ENCODE measurements around the gene CCDC34. TPM values are rescaled to one million over a fixed set of nuclear protein-coding genes. Genes with fewer than 3 reads are reported as not detected.
"Not testable (repeated sequence)": the region's sequence is repeated elsewhere in the genome, so short reads cannot be mapped to it uniquely, and the experiment has no call there.

Gene CCDC34
- total RNA-seq, 3 donors from 2014 or later: 5.5 to 6.9 (median 6.3) TPM

GRCh38 chr11:27334764-27335163 is 28.3 kb downstream of the CCDC34 start:
- H3K4me1 Mint-ChIP-seq (ENCODE audit: low read depth); H3K4me3 Mint-ChIP-seq; H3K27me3 Mint-ChIP-seq (ENCODE audit: low read depth); DNase-seq; H3K9me3 Mint-ChIP-seq; ATAC-seq; H3K36me3 Mint-ChIP-seq (ENCODE audit: insufficient read depth): not testable (repeated sequence)

- ATAC-seq: no peak
- Mint-ChIP-seq H3K4me1 (ENCODE audit: low read depth) (no peaks in the 10 kb centered on the region), H3K9me3 (no peaks in the 10 kb centered on the region), H3K27me3 (ENCODE audit: low read depth) (no peaks in the 10 kb centered on the region), H3K36me3 (ENCODE audit: insufficient read depth) (peaks cover 2% of the 10 kb centered on the region), H3K4me3 (no peak overlapping the region)
- no peak for DNase-seq
These were observed 31.0 kb downstream of the CCDC34 start for GRCh38 chr11:27331981-27332380.

GRCh38 chr11:27330633-27331270 is 32.3 kb downstream of the CCDC34 start:
- Mint-ChIP-seq H3K4me3 (no peak overlapping the region), H3K27me3 (ENCODE audit: low read depth) (no peaks in the 10 kb centered on the region), H3K36me3 (ENCODE audit: insufficient read depth) (peaks cover 2% of the 10 kb centered on the region), H3K9me3 (no peaks in the 10 kb centered on the region), H3K4me1 (ENCODE audit: low read depth) (no peaks in the 10 kb centered on the region)
- ATAC-seq (no peak), DNase-seq (no peak)

GRCh38 chr11:27329867-27330632 is 33.0 kb downstream of the CCDC34 start:
- no peaks in the 10 kb centered on the region for H3K9me3 Mint-ChIP-seq
- ATAC-seq (no peak), DNase-seq (no peak)
- peaks cover 2% of the 10 kb centered on the region for H3K36me3 Mint-ChIP-seq (ENCODE audit: insufficient read depth)
- H3K27me3 Mint-ChIP-seq (ENCODE audit: low read depth): no peaks in the 10 kb centered on the region
- no peak overlapping the region for H3K4me3 Mint-ChIP-seq
- no peaks in the 10 kb centered on the region for H3K4me1 Mint-ChIP-seq (ENCODE audit: low read depth)

- ATAC-seq: no peak
- Mint-ChIP-seq H3K27me3 (ENCODE audit: low read depth) (no peaks in the 10 kb centered on the region), H3K36me3 (ENCODE audit: insufficient read depth) (peaks cover 2% of the 10 kb centered on the region), H3K4me3 (no peak overlapping the region), H3K4me1 (ENCODE audit: low read depth) (no peaks in the 10 kb centered on the region), H3K9me3 (no peaks in the 10 kb centered on the region)
- DNase-seq: no peak
These were observed 34.4 kb downstream of the CCDC34 start for GRCh38 chr11:27328614-27329013.

- not testable (repeated sequence) for H3K9me3 Mint-ChIP-seq; H3K36me3 Mint-ChIP-seq (ENCODE audit: insufficient read depth); H3K4me1 Mint-ChIP-seq (ENCODE audit: low read depth); H3K27me3 Mint-ChIP-seq (ENCODE audit: low read depth); H3K4me3 Mint-ChIP-seq; ATAC-seq; DNase-seq
These were observed 36.0 kb downstream of the CCDC34 start for GRCh38 chr11:27327064-27327463.

GRCh38 chr11:27322196-27322595 is 40.8 kb downstream of the CCDC34 start:
- not testable (repeated sequence) for DNase-seq; H3K27me3 Mint-ChIP-seq (ENCODE audit: low read depth); H3K36me3 Mint-ChIP-seq (ENCODE audit: insufficient read depth); H3K4me3 Mint-ChIP-seq; H3K9me3 Mint-ChIP-seq; ATAC-seq; H3K4me1 Mint-ChIP-seq (ENCODE audit: low read depth)

- ATAC-seq; DNase-seq; H3K9me3 Mint-ChIP-seq; H3K4me1 Mint-ChIP-seq (ENCODE audit: low read depth); H3K36me3 Mint-ChIP-seq (ENCODE audit: insufficient read depth); H3K27me3 Mint-ChIP-seq (ENCODE audit: low read depth); H3K4me3 Mint-ChIP-seq: not testable (repeated sequence)
These were observed 41.7 kb downstream of the CCDC34 start for GRCh38 chr11:27321340-27321739.

- Mint-ChIP-seq H3K9me3 (no peaks in the 10 kb centered on the region), H3K4me3 (no peak overlapping the region), H3K4me1 (ENCODE audit: low read depth) (peaks cover 2% of the 10 kb centered on the region), H3K27me3 (ENCODE audit: low read depth) (peaks cover 5% of the 10 kb centered on the region), H3K36me3 (ENCODE audit: insufficient read depth) (no peaks in the 10 kb centered on the region)
- DNase-seq: no peak
- peak; percentile 93 to 96 for ATAC-seq
These were observed 43.9 kb downstream of the CCDC34 start for GRCh38 chr11:27319072-27319471.

- no peak for ATAC-seq
- DNase-seq: no peak
- H3K4me3 Mint-ChIP-seq: no peak overlapping the region
- peaks cover 2% of the 10 kb centered on the region for H3K4me1 Mint-ChIP-seq (ENCODE audit: low read depth)
- H3K36me3 Mint-ChIP-seq (ENCODE audit: insufficient read depth): no peaks in the 10 kb centered on the region
- H3K27me3 Mint-ChIP-seq (ENCODE audit: low read depth): peaks cover 7% of the 10 kb centered on the region
- no peaks in the 10 kb centered on the region for H3K9me3 Mint-ChIP-seq
These were observed 45.3 kb downstream of the CCDC34 start for GRCh38 chr11:27317751-27318150.

- H3K4me1 Mint-ChIP-seq (ENCODE audit: low read depth): peaks cover 2% of the 10 kb centered on the region
- ATAC-seq: no peak
These were observed 47.2 kb downstream of the CCDC34 start for GRCh38 chr11:27315836-27316235.

GRCh38 chr11:27313157-27313821 is 49.7 kb downstream of the CCDC34 start:
- no peak overlapping the region for H3K4me3 Mint-ChIP-seq

More at GRCh38 chr11:27315836-27316235, 47.2 kb downstream of the CCDC34 start:
- H3K9me3 Mint-ChIP-seq: no peaks in the 10 kb centered on the region
- peaks cover 7% of the 10 kb centered on the region for H3K27me3 Mint-ChIP-seq (ENCODE audit: low read depth)
- H3K36me3 Mint-ChIP-seq (ENCODE audit: insufficient read depth): no peaks in the 10 kb centered on the region
- H3K4me3 Mint-ChIP-seq: no peak overlapping the region
- no peak for DNase-seq

GRCh38 chr11:27312110-27312509 is 50.9 kb downstream of the CCDC34 start:
- Mint-ChIP-seq H3K36me3 (ENCODE audit: insufficient read depth) (no peaks in the 10 kb centered on the region), H3K9me3 (no peaks in the 10 kb centered on the region), H3K27me3 (ENCODE audit: low read depth) (peaks cover 9% of the 10 kb centered on the region), H3K4me1 (ENCODE audit: low read depth) (no peaks in the 10 kb centered on the region), H3K4me3 (no peak overlapping the region)
- no peak for DNase-seq
- no peak for ATAC-seq

More at GRCh38 chr11:27313157-27313821, 49.7 kb downstream of the CCDC34 start:
- H3K27me3 Mint-ChIP-seq (ENCODE audit: low read depth): peaks cover 7% of the 10 kb centered on the region
- H3K36me3 Mint-ChIP-seq (ENCODE audit: insufficient read depth): no peaks in the 10 kb centered on the region
- no peak for DNase-seq
- ATAC-seq: no peak
- H3K4me1 Mint-ChIP-seq (ENCODE audit: low read depth): no peaks in the 10 kb centered on the region
- H3K9me3 Mint-ChIP-seq: no peaks in the 10 kb centered on the region

GRCh38 chr11:27310707-27311106 is 52.3 kb downstream of the CCDC34 start:
- no peaks in the 10 kb centered on the region for H3K9me3 Mint-ChIP-seq
- peaks cover 7% of the 10 kb centered on the region for H3K27me3 Mint-ChIP-seq (ENCODE audit: low read depth)
- no peak for DNase-seq
- no peak overlapping the region for H3K4me3 Mint-ChIP-seq
- no peaks in the 10 kb centered on the region for H3K36me3 Mint-ChIP-seq (ENCODE audit: insufficient read depth)
- H3K4me1 Mint-ChIP-seq (ENCODE audit: low read depth): no peaks in the 10 kb centered on the region
- no peak for ATAC-seq

GRCh38 chr11:27310182-27310581 is 52.8 kb downstream of the CCDC34 start:
- no peaks in the 10 kb centered on the region for H3K36me3 Mint-ChIP-seq (ENCODE audit: insufficient read depth)
- H3K4me3 Mint-ChIP-seq: no peak overlapping the region
- DNase-seq (no peak), ATAC-seq (no peak)
- H3K9me3 Mint-ChIP-seq: no peaks in the 10 kb centered on the region
- H3K4me1 Mint-ChIP-seq (ENCODE audit: low read depth): no peaks in the 10 kb centered on the region
- H3K27me3 Mint-ChIP-seq (ENCODE audit: low read depth): peaks cover 7% of the 10 kb centered on the region

Measured in activated T-cell treated with anti-CD3 and anti-CD28 coated beads, Interleukin-2, amount 50 U/mL, for 4 hours (primary cell).